HepG2 (cell line): ENCODE data around the gene ARL11. TPM values are rescaled to one million over a fixed set of nuclear protein-coding genes. Genes with fewer than 3 reads are reported as not detected.

Experiments
- ATAC-seq: fragments of 200-7000 bp; cut with Tn5 transposase; 3 replicates; pipeline ENCODE4 v1.9.1; 2020; ENCODE audit warnings: mild to moderate bottlenecking, moderate library complexity
- BruUV-seq: library from RNA; stranded (reverse); fragments of 400-500 nt; replicated peaks from 2 replicates; lab custom pipeline; 2021; lab: Mats Ljungman, UMichigan
- CTCF ChIA-PET: fragments of 300-600 bp; formaldehyde crosslinking; extraction: SDS; loops from one replicate; lab custom pipeline; 2021; ENCODE audit warnings: low total read pairs, inconsistent platforms, low intra/inter-chr PET ratio; lab: Yijun Ruan, JAX
- POLR2A ChIA-PET: fragments of 350-600 bp; sonication (Branson Sonifier 250); formaldehyde crosslinking; loops from one replicate; lab custom pipeline; 2020; ENCODE audit warnings: antibody characterized with exemption, inconsistent platforms; lab: Yijun Ruan, JAX
- DNase-seq: peaks from one replicate; pipeline ENCODE4 v3.0.0-alpha.2; 2015; ENCODE audit warnings: low spot score
- FAIRE-seq: peaks from 3 replicates; lab custom pipeline; 2011; peaks lifted over from hg19 to GRCh38; lab: Jason Lieb, UNC
- H2AFZ ChIP-seq: one replicate; pipeline ENCODE4 v1.6.1; 2011; ENCODE audit warnings: low read length, inconsistent platforms
- H3K27ac ChIP-seq: fragments of 300-600 bp; 3 replicates; pipeline ENCODE4 v1.8.0; 2011; ENCODE audit warnings: mixed run types, mild to moderate bottlenecking, mixed read lengths, low read length, inconsistent platforms; ENCODE audit not compliant: insufficient read depth; ENCODE audit errors: extremely low read length
- H3K27me3 ChIP-seq, 2 experiments: fragments of 200-600 bp in 1 of 2; 2 replicates in 1 of 2; 3 replicates in 1 of 2; pipeline versions ENCODE4 v1.6.0 to v1.8.0; 2011; ENCODE audit warnings: low read length in 2 of 2, mild to moderate bottlenecking in 2 of 2, moderate library complexity in 2 of 2, inconsistent platforms in 1 of 2; ENCODE audit not compliant: insufficient read depth in 2 of 2, control insufficient read depth in 1 of 2
- H3K36me3 ChIP-seq, 2 experiments: fragments of 200-600 bp in 1 of 2; replicated peaks in 1 of 2; 2 replicates in 1 of 2; 3 replicates in 1 of 2; pipeline versions ENCODE4 v1.5.1 to v1.8.0; 2011; ENCODE audit warnings: low read length in 2 of 2, inconsistent platforms in 1 of 2; ENCODE audit not compliant: insufficient read depth in 2 of 2, control insufficient read depth in 1 of 2
- H3K4me1 ChIP-seq: 2 replicates; pipeline ENCODE4 v1.5.1; 2012; ENCODE audit warnings: low read length, inconsistent platforms; ENCODE audit not compliant: insufficient read depth
- H3K4me2 ChIP-seq: 2 replicates; pipeline ENCODE4 v1.6.0; 2011; ENCODE audit warnings: low read depth, low read length, inconsistent platforms
- H3K4me3 ChIP-seq, 3 experiments: fragments of 200-600 bp in 1 of 3; sonication (generic), shearing (Covaris generic) in 1 of 3; replicated peaks in 1 of 3; 2 replicates each; pipeline ENCODE4 v1.5.1; 2011 to 2016; ENCODE audit warnings: low read length in 3 of 3, inconsistent platforms in 2 of 3, low read depth in 2 of 3, mild to moderate bottlenecking in 2 of 3, control low read depth in 1 of 3, mixed read lengths in 1 of 3; ENCODE audit not compliant: insufficient read depth in 1 of 3
- H3K79me2 ChIP-seq: one replicate; pipeline ENCODE4 v1.6.1; 2011; ENCODE audit warnings: low read length, inconsistent platforms; ENCODE audit not compliant: insufficient read depth
- H3K9ac ChIP-seq: 2 replicates; pipeline ENCODE4 v1.6.0; 2011; ENCODE audit warnings: mild to moderate bottlenecking, low read depth, low read length, inconsistent platforms; ENCODE audit not compliant: insufficient read depth
- H3K9me3 ChIP-seq: 2 replicates; pipeline ENCODE4 v1.5.1; 2012; ENCODE audit warnings: mild to moderate bottlenecking, low read length
- H4K20me1 ChIP-seq: 2 replicates; pipeline ENCODE4 v1.6.0; 2011; ENCODE audit warnings: inconsistent platforms, mild to moderate bottlenecking, low read length, moderate library complexity; ENCODE audit not compliant: insufficient read depth
- CBX1 ChIP-seq: IDR thresholded peaks from one replicate; pipeline ENCODE4 v1.6.1; 2016; ENCODE audit warnings: antibody characterized with exemption, low read depth
- CC2D1A ChIP-seq: sonication (generic); formaldehyde crosslinking; IDR thresholded peaks from 2 replicates; pipeline ENCODE4 v1.8.1; 2023; ENCODE audit warnings: mild to moderate bottlenecking, missing genetic modification reagents
- HIVEP1 ChIP-seq: sonication (generic); formaldehyde crosslinking; IDR thresholded peaks from 2 replicates; pipeline ENCODE4 v1.4.0; 2020; ENCODE audit warnings: mild to moderate bottlenecking, missing genetic modification reagents
- KLF15 ChIP-seq: sonication (generic); formaldehyde crosslinking; IDR thresholded peaks from 2 replicates; pipeline ENCODE4 v1.8.1; 2023; ENCODE audit warnings: borderline replicate concordance, mild to moderate bottlenecking, inconsistent platforms, missing genetic modification reagents, mixed read lengths
- MIER2 ChIP-seq: IDR thresholded peaks from 2 replicates; pipeline ENCODE4 v1.6.1; 2016; ENCODE audit warnings: missing biosample characterization, missing genetic modification reagents
- MTA1 ChIP-seq: sonication (generic); formaldehyde crosslinking; IDR thresholded peaks from 2 replicates; pipeline ENCODE4 v1.4.0; 2020; ENCODE audit warnings: missing genetic modification reagents, mild to moderate bottlenecking, borderline replicate concordance
- ONECUT2 ChIP-seq: sonication (generic); formaldehyde crosslinking; IDR thresholded peaks from 2 replicates; pipeline ENCODE4 v1.4.0; 2020; ENCODE audit warnings: missing genetic modification reagents
- ZNF33B ChIP-seq: sonication (generic); formaldehyde crosslinking; IDR thresholded peaks from 2 replicates; pipeline ENCODE4 v1.5.1; 2020; ENCODE audit warnings: mild to moderate bottlenecking, missing genetic modification reagents
- ZNF44 ChIP-seq: sonication (generic); formaldehyde crosslinking; IDR thresholded peaks from 2 replicates; pipeline ENCODE4 v1.5.1; 2020; ENCODE audit warnings: mild to moderate bottlenecking, missing genetic modification reagents
- ZNF746 ChIP-seq: sonication (generic); formaldehyde crosslinking; IDR thresholded peaks from 2 replicates; pipeline ENCODE4 v1.8.0; 2022; ENCODE audit warnings: mild to moderate bottlenecking, missing genetic modification reagents
- ZNF839 ChIP-seq: sonication (generic); formaldehyde crosslinking; IDR thresholded peaks from 2 replicates; pipeline ENCODE4 v1.4.0; 2020; ENCODE audit warnings: missing genetic modification reagents, mild to moderate bottlenecking, borderline replicate concordance
- ZSCAN25 ChIP-seq: sonication (generic); formaldehyde crosslinking; IDR thresholded peaks from 2 replicates; pipeline ENCODE4 v1.8.0; 2022; ENCODE audit warnings: mild to moderate bottlenecking, missing genetic modification reagents
- WGBS: methylation state at CpG from one replicate; pipeline ENCODE4 v1.1.6; 2017; ENCODE audit warnings: low lambda C conversion rate; 5-methylcytosine and 5-hydroxymethylcytosine counted together
- in situ Hi-C: cut with HindIII; loops from 2 replicates; pipeline ENCODE4 v1.10.0; 2017; ENCODE audit warnings: low pct_unique_long_range_greater_than_20kb; ENCODE audit not compliant: extremely low pct_ligation_motif_present
- intact Hi-C: fragments of 100-400 bp; cut with micrococcal nuclease; formaldehyde crosslinking; loops from one replicate; pipeline ENCODE4 v1.10.0; 2022; ENCODE audit not compliant: unreplicated experiment
- polyA plus RNA-seq, 8 experiments: library from polyadenylated mRNA; depleted of rRNA in 3 of 8; stranded (reverse) in 7 of 8; unstranded in 1 of 8; fragments of >200 nt; fragmentation: Illumina TruSeq in 4 of 8; extraction: Trizol in 4 of 8; gene quantifications; 2 replicates each; pipeline versions ENCODE4 v1.2.1 to v1.2.3, GENCODE V29; 2011 to 2016; ENCODE audit warnings: low read depth in 4 of 8, missing spikeins in 1 of 8, mixed read lengths in 1 of 8; ENCODE audit not compliant: insufficient read depth in 1 of 8
- total RNA-seq, 5 experiments: library from RNA; depleted of rRNA; stranded (reverse); fragments of >200 nt; fragmentation: Illumina TruSeq; extraction: Trizol; gene quantifications; 2 replicates each; pipeline ENCODE4 v1.2.3, GENCODE V29; 2016; ENCODE audit warnings: low read depth in 1 of 5
- TF ChIP-seq, protein P1 (sequence below): sonication (generic); formaldehyde crosslinking; IDR thresholded peaks from 2 replicates; pipeline ENCODE4 v1.8.1; 2023; ENCODE audit warnings: mild to moderate bottlenecking, moderate library complexity, missing genetic modification reagents
- TF ChIP-seq, protein P2 (sequence below): IDR thresholded peaks from 2 replicates; pipeline ENCODE4 v1.6.1; 2016; ENCODE audit warnings: mild to moderate bottlenecking
- TF ChIP-seq, protein P3 (sequence below): IDR thresholded peaks from 2 replicates; pipeline ENCODE4 v1.6.1; 2016; ENCODE audit warnings: missing compliant biosample characterization, missing genetic modification reagents, borderline replicate concordance

Gene ARL11
- total and polyA plus RNA-seq, 2 of the 13 experiments (the other 11 are each of a cell fraction or from before 2014, with no cell fraction given), result 0.04 to 0.22 TPM

DNA sequence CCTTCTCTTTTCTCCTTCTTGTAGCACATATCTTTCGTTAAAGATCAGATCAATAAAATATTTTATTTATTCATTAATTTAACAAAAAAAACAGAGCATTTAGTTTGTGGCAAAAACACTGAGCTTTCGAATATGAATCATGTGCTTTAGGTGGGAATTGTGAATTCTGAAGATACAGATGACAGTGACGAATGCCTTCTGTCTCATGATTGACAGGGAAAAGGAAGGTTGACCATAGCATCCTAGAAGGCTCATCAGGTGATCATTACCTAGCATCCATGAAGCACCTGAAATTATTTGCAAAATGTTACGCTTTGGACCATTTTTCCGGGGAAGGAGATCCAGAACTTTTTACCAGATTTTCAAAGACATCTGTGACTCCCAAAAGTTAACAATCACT is 3.8 kb downstream of the ARL11 start (continued):
- TF ChIP-seq CC2D1A (CRISPR knock-in tag), result no peak

DNA sequence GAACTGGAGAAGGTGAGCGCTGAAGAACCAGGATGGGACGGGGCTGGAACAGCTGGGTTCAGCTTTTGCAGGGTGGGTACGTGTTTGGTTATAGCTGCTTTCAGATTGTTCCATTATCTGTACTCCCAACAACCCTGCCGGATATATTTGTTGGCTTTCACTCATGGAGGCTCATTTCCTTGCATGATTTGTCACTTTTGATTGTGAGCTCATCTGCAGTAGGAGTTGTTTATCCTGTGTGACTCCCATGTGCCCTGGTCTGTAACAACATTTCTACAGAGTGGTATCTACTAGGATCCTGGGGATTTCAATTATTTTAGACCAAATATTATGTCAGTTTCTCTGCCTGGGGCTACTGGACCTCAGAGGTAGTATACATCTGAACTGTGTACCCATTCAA is 5.4 kb downstream of the ARL11 start:
- Histone ChIP-seq H3K9me3 (no peaks in the 10 kb centered on the region), H3K9ac (no peak overlapping the region), H2AFZ (no peak overlapping the region), H3K4me1 (peaks cover 28% of the 10 kb centered on the region), H3K4me2 (no peak overlapping the region), H3K4me3 (no peak overlapping the region), H4K20me1 (no peaks in the 10 kb centered on the region), H3K36me3 (no peaks in the 10 kb centered on the region), H3K27me3 (no peaks in the 10 kb centered on the region; a peak in 1 of 5 replicates), H3K79me2 (no peaks in the 10 kb centered on the region), H3K27ac (no peak overlapping the region)
- intact Hi-C loops (no loop called here), in situ Hi-C loops (no loop called here)
- TF ChIP-seq, protein P1, sequence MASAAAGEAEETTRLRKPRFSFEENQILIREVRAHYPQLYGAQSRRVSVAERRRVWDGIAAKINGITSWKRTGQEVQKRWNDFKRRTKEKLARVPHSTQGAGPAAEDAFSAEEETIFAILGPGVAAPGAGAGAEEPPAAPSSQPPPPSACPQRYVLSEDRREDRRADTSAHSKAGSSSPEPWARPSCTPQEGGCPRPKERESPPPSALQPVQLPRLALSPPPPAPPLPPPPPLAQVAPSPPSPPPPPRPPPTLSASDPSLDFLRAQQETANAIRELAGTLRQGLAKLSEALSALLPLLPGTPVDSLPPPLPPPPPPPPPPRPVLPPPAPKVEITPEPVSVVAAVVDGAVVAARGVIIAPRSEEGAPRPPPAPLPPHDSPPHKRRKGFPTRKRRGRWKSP (CRISPR knock-in tag), result no peak
- TF ChIP-seq, protein P2, sequence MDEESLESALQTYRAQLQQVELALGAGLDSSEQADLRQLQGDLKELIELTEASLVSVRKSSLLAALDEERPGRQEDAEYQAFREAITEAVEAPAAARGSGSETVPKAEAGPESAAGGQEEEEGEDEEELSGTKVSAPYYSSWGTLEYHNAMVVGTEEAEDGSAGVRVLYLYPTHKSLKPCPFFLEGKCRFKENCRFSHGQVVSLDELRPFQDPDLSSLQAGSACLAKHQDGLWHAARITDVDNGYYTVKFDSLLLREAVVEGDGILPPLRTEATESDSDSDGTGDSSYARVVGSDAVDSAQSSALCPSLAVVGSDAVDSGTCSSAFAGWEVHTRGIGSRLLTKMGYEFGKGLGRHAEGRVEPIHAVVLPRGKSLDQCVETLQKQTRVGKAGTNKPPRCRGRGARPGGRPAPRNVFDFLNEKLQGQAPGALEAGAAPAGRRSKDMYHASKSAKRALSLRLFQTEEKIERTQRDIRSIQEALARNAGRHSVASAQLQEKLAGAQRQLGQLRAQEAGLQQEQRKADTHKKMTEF (CRISPR knock-in tag), result no peak
- TF ChIP-seq, protein P3, sequence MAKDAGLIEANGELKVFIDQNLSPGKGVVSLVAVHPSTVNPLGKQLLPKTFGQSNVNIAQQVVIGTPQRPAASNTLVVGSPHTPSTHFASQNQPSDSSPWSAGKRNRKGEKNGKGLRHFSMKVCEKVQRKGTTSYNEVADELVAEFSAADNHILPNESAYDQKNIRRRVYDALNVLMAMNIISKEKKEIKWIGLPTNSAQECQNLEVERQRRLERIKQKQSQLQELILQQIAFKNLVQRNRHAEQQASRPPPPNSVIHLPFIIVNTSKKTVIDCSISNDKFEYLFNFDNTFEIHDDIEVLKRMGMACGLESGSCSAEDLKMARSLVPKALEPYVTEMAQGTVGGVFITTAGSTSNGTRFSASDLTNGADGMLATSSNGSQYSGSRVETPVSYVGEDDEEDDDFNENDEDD, result no peak
- TF ChIP-seq KLF15 (CRISPR knock-in tag) (no peak), ZNF839 (CRISPR knock-in tag) (no peak), ZNF746 (CRISPR knock-in tag) (no peak), MTA1 (CRISPR knock-in tag) (no peak), ZNF33B (CRISPR knock-in tag) (no peak), ZSCAN25 (CRISPR knock-in tag) (no peak), ZNF44 (CRISPR knock-in tag) (no peak), CBX1 (no peak), ONECUT2 (no peak), HIVEP1 (no peak), MIER2 (CRISPR knock-in tag) (no peak)
- ATAC-seq (no peak), DNase-seq (no peak), FAIRE-seq (no peak)
- WGBS, result 61% methylated on average over 3 of the region's 4 CpGs
- POLR2A ChIA-PET, result no interaction called here
- BruUV-seq, result no TSS peak
- CTCF ChIA-PET, result no interaction called here
